Measurements from ENCODE around the gene TTLL12.

The TTLL12 gene

DNA sequence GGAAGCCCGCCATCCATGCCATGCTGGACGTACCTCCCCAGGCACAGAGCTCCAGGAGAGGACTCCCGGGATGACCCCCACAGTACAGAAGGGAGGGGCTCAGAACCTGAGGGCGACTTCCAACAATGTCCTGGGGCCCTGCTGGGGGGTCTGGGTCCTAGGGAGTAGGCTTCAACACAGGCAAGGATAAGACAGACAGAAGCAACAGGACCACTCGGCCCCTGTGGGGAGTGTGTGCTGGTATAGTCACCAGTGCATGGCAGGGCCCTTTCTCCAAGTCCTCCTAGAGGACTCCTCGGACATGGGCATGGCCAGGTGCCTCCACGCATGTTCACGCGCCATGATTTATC lies 16.8 kb downstream of the TTLL12 start:
- Histone ChIP-seq H3K36me3 (ENCODE audit: control insufficient read depth, low read length) (peaks cover 58% of the 10 kb centered on the region), H3K4me1 (ENCODE audit: control insufficient read depth, low read length) (no peaks in the 10 kb centered on the region), H3K9me3 (ENCODE audit: control insufficient read depth, insufficient read depth, low read length) (no peaks in the 10 kb centered on the region), H3K79me2 (ENCODE audit: control insufficient read depth, low read length) (no peaks in the 10 kb centered on the region), H3K4me2 (ENCODE audit: low read length) (no peak overlapping the region), H3K27me3 (ENCODE audit: control insufficient read depth, low read length) (no peaks in the 10 kb centered on the region), H4K20me1 (ENCODE audit: control insufficient read depth, insufficient read depth, low read depth, low read length) (no peaks in the 10 kb centered on the region), H3K27ac (ENCODE audit: low read depth, low read length) (no peak overlapping the region), H3K4me3 (ENCODE audit: low read length) (no peak overlapping the region), H3K9me2 (replicated peaks; ENCODE audit: control insufficient read depth, low read length) (no peaks in the 10 kb centered on the region), H3F3A (ENCODE audit: control insufficient read depth, insufficient read depth) (no peaks in the 10 kb centered on the region)
- TF ChIP-seq EZH2phosphoT487 (IDR thresholded peaks at IDR 0.05; ENCODE audit: borderline replicate concordance, low read length), result no peak
- TF ChIP-seq, protein P1, sequence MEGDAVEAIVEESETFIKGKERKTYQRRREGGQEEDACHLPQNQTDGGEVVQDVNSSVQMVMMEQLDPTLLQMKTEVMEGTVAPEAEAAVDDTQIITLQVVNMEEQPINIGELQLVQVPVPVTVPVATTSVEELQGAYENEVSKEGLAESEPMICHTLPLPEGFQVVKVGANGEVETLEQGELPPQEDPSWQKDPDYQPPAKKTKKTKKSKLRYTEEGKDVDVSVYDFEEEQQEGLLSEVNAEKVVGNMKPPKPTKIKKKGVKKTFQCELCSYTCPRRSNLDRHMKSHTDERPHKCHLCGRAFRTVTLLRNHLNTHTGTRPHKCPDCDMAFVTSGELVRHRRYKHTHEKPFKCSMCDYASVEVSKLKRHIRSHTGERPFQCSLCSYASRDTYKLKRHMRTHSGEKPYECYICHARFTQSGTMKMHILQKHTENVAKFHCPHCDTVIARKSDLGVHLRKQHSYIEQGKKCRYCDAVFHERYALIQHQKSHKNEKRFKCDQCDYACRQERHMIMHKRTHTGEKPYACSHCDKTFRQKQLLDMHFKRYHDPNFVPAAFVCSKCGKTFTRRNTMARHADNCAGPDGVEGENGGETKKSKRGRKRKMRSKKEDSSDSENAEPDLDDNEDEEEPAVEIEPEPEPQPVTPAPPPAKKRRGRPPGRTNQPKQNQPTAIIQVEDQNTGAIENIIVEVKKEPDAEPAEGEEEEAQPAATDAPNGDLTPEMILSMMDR (IDR thresholded peaks at IDR 0.05; ENCODE audit: low read depth, low read length, poor library complexity, severe bottlenecking), result no peak

DNA sequence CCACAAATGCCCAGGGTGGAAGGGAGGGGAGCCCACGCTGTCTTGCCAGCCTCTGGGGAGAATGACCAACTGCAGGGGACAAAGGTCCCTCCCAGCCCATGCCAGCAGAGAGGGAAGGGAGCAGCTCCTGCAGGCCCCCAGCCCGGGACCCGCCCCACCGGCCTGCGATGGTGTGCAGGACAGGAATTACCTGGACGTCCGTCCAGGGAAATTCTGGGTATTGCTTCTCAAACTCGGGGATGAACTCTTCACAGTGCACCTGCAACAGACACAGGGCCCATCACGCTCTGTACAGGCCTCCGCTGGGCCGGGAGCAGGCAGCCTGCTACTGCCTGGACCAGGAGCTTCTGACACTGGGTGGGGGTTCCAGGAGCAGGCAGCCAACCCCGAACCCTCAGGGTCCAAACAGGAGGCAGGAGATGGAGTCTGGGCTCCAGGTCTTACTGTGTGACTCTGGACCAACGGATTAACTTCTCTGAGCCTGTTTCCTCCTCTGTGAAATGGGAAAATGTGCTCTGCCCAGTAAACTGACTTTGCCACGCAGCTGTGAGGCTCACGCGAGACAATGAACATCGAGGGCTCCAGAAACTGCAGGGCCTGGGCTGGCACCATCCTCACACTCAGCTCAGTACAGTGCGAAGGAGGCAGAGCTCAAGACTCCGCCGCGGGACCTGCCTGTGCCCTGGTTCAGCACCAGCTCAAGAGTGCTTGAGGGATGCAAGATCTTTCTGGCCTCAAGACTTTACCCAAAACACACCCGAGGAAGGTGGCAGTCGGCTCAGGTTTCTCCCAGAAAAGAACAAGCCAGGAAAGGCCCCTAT lies 17.4 kb downstream of the TTLL12 start:
- Histone ChIP-seq H3K36me3 (ENCODE audit: control insufficient read depth, low read length) (peaks cover 52% of the 10 kb centered on the region), H3K4me3 (ENCODE audit: low read length) (no peak overlapping the region), H3K4me2 (ENCODE audit: low read length) (no peak overlapping the region), H3K27ac (ENCODE audit: low read depth, low read length) (no peak overlapping the region), H3K79me2 (ENCODE audit: control insufficient read depth, low read length) (no peaks in the 10 kb centered on the region), H3F3A (ENCODE audit: control insufficient read depth, insufficient read depth) (no peaks in the 10 kb centered on the region), H3K27me3 (ENCODE audit: control insufficient read depth, low read length) (peaks cover 4% of the 10 kb centered on the region), H3K9me2 (replicated peaks; ENCODE audit: control insufficient read depth, low read length) (no peaks in the 10 kb centered on the region), H3K4me1 (ENCODE audit: control insufficient read depth, low read length) (no peaks in the 10 kb centered on the region), H3K9me3 (ENCODE audit: control insufficient read depth, insufficient read depth, low read length) (no peaks in the 10 kb centered on the region), H4K20me1 (ENCODE audit: control insufficient read depth, insufficient read depth, low read depth, low read length) (no peaks in the 10 kb centered on the region)
- TF ChIP-seq, protein P1 (IDR thresholded peaks at IDR 0.05; ENCODE audit: low read depth, low read length, poor library complexity, severe bottlenecking), result no peak
- no peak for TF ChIP-seq EZH2phosphoT487 (IDR thresholded peaks at IDR 0.05; ENCODE audit: borderline replicate concordance, low read length)

DNA sequence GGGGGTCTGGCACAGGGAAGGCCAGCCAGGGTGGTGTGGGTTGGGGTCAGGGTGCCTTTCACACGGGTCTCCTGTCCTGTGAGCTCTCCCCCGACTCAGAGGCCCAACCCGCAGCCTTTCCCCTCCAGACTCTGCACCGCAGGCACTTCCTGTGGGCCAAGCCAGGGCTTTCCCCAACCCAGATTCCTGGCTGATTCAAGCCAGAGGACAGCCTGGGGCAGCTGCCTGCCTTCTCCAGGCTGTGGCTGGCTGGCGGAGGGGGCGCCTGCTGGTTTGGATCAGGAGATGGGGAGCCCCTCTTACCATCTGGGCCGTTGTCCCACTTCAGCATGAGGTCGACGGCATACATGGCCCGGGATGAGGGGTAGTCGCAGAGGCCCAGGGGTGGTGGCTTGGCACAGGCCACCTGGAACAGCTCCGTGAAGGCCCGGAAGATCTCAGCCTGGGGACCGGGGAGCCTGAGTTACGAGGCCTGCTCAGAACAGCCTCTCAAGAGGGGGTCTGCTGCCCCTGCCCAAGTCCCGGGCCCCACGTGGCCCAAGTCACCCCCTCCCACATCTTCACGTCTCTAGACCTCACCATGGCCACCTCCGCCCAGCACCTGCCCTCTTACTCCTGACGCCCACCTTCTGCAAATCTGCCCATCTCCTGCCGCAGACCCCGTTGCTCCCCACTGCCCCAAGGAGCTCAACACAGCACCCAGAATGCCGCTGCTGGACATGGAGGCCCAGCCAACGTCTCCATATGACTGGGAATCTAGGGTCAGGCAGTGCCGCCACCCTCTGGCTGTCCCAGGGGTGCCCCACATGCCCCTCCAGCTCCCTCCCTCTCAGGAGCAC lies 18.2 kb downstream of the TTLL12 start:
- no peaks in the 10 kb centered on the region for H3K9me2 ChIP-seq (replicated peaks; ENCODE audit: control insufficient read depth, low read length)
- no peaks in the 10 kb centered on the region for H3F3A ChIP-seq (ENCODE audit: control insufficient read depth, insufficient read depth)
- H3K79me2 ChIP-seq (ENCODE audit: control insufficient read depth, low read length), result no peaks in the 10 kb centered on the region
- TF ChIP-seq EZH2phosphoT487 (IDR thresholded peaks at IDR 0.05; ENCODE audit: borderline replicate concordance, low read length), result no peak
- TF ChIP-seq, protein P1 (IDR thresholded peaks at IDR 0.05; ENCODE audit: low read depth, low read length, poor library complexity, severe bottlenecking), result no peak
- no peak overlapping the region for H3K27ac ChIP-seq (ENCODE audit: low read depth, low read length)
- no peaks in the 10 kb centered on the region for H4K20me1 ChIP-seq (ENCODE audit: control insufficient read depth, insufficient read depth, low read depth, low read length)
- peaks cover 7% of the 10 kb centered on the region for H3K4me1 ChIP-seq (ENCODE audit: control insufficient read depth, low read length)
- peaks cover 12% of the 10 kb centered on the region for H3K27me3 ChIP-seq (ENCODE audit: control insufficient read depth, low read length)
- peaks cover 45% of the 10 kb centered on the region for H3K36me3 ChIP-seq (ENCODE audit: control insufficient read depth, low read length)
- no peak overlapping the region for H3K4me2 ChIP-seq (ENCODE audit: low read length)
- no peak overlapping the region for H3K4me3 ChIP-seq (ENCODE audit: low read length)
- no peaks in the 10 kb centered on the region for H3K9me3 ChIP-seq (ENCODE audit: control insufficient read depth, insufficient read depth, low read length)
